GM10266 (cell line): Measurements from ENCODE around the gene TXLNA.

Source experiments
- DNase-seq: peaks from one replicate; pipeline ENCODE4 v3.0.0; 2012; ENCODE audit errors: extremely low spot score
- CTCF ChIP-seq: IDR thresholded peaks from 2 replicates; pipeline ENCODE4 v1.5.1; 2012; ENCODE audit warnings: mild to moderate bottlenecking, low read depth; ENCODE audit not compliant: control insufficient read depth, insufficient read depth; ENCODE audit errors: missing control alignments

The TXLNA gene

GRCh38 chr1:32241001-32241763, 61.7 kb downstream of the TXLNA start:
- peak; percentile 1 for TF ChIP-seq CTCF
- DNase-seq: peak; percentile 68

DNA sequence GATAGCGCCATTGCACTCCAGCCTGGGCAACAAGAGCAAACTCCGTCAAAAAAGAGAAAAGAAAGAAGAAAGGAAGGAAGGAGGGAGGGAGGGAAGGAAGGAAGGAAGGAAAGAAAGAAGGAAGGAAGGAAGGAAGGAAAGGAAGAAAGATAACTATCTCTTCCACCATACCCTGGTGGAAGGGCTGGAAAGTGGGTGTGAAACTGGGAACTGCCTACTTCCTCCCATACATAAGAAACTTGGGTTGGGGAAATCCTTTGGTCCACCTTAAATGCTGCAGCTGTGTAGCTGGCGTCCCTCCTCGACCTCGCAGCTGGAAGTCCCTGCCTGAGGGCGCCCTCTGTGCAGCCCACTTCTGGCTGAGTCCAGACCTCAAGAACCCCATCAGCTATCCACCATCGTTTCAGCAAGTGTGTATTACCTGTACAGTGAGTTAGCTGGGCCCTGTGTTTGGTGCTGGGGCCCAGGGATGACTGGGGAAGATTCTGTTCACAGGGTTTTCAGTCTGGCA, 62.9 kb downstream of the TXLNA start:
- DNase-seq: no peak
- no peak for TF ChIP-seq CTCF

DNA sequence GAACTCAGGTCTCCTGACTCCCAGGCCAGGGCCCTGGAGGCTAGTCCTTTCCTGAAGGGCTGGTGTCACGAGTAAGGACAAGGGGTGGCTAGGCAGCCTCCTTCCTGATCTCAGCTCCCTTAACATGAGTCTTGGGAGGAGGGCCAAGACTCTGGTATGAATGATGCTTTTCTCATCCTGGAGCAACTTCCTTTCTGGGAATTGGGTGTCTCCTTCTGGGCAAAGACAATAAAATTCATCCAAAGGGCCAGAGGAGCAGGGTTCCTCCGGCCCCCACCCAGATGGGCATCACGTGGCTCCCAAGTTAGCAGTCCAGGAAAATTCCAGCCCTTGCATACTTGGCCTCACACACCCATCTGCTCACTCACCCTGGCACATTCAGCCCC, 67.4 kb downstream of the TXLNA start, which contains the start of gene FAM167B:
FAM167B (plus strand) TSS at position 335 of the 386 bp plus-strand sequence. CDS start 200 bp downstream, outside the sequence.
- no peak for TF ChIP-seq CTCF
- no peak for DNase-seq

DNA sequence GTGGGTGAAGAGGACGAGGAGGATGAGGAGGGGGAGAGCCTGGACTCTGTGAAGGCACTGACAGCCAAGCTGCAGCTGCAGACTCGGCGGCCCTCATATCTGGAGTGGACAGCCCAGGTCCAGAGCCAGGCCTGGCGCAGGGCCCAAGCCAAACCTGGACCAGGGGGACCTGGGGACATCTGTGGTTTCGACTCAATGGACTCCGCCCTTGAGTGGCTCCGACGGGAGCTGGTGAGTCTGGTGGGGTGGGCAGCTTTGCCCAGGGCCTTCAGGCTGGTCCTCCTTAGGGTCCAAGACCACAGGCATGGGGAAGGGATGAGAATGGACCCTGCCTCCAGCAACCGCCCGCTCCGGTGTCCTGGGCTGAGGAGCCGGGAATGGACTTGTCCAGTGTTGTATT, 68.0 kb downstream of the TXLNA start:
- no peak for DNase-seq
- no peak for TF ChIP-seq CTCF
